Right lobe of liver (tissue), 6 donors: ENCODE data around the gene GUCD1. TPM values are rescaled to one million over a fixed set of nuclear protein-coding genes. Genes with fewer than 3 reads are reported as not detected.

Source experiments
- ATAC-seq, 4 donors: fragments of 200-7000 bp; cut with Tn5 transposase; one replicate each; pipeline ENCODE4 v1.9.1; 2020; ENCODE audit warnings: mild to moderate bottlenecking in 4 of 4, moderate library complexity in 4 of 4
- DNase-seq, 3 donors: peaks; one replicate each; pipeline ENCODE4 v3.0.0-alpha.2; 2020
- H3K27ac ChIP-seq, 3 donors: fragments of 200-600 bp; one replicate each; pipeline ENCODE4 v1.8.0; 2022
- H3K27me3 ChIP-seq, 2 donors: fragments of 200-600 bp; one replicate each; pipeline ENCODE4 v1.8.0; 2022
- H3K36me3 ChIP-seq, 4 donors: fragments of 200-600 bp; sonication (generic) in 1 of 4; one replicate each; pipeline versions ENCODE4 v1.5.1 to v1.8.0; 2017 to 2022; ENCODE audit warnings: control low read depth in 1 of 4
- H3K4me1 ChIP-seq, 4 donors: fragments of 200-600 bp; sonication (generic) in 1 of 4; one replicate each; pipeline versions ENCODE4 v1.5.1 to v1.8.0; 2017 to 2022; ENCODE audit warnings: control low read depth in 1 of 4
- H3K4me3 ChIP-seq, 3 donors: fragments of 200-600 bp; one replicate each; pipeline ENCODE4 v1.8.0; 2022
- H3K9me3 ChIP-seq, 4 donors: fragments of 200-600 bp; sonication (generic) in 1 of 4; one replicate each; pipeline versions ENCODE4 v1.5.1 to v1.8.0; 2017 to 2022; ENCODE audit warnings: control low read depth in 1 of 4
- CTCF ChIP-seq, 4 donors: fragments of 200-600 bp in 3 of 4; fragments of 450-650 bp in 1 of 4; IDR thresholded peaks; one replicate each; pipeline versions ENCODE4 v1.5.1 to v1.8.0; 2016 to 2022; ENCODE audit warnings: antibody characterized with exemption in 4 of 4, mild to moderate bottlenecking in 2 of 4
- POLR2A ChIP-seq: fragments of 450-650 bp; IDR thresholded peaks from one replicate; pipeline ENCODE4 v1.6.1; 2017; ENCODE audit warnings: antibody characterized with exemption, mild to moderate bottlenecking
- WGBS: methylation state at CpG from one replicate; pipeline ENCODE4 v1.1.6; 2018; ENCODE audit warnings: low coverage, low lambda C conversion rate; ENCODE audit not compliant: insufficient coverage; ENCODE audit errors: missing lambda C conversion rate; 5-methylcytosine and 5-hydroxymethylcytosine counted together
- intact Hi-C, 2 donors: fragments of 100-400 bp; cut with DNase I; formaldehyde crosslinking; loops; one replicate each; pipeline versions ENCODE4 v1.11.2 to v1.14.1; 2022
- total RNA-seq, 6 experiments: library from RNA; depleted of rRNA in 2 of 6; stranded (reverse); fragments of >200 nt in 2 of 6; fragmentation: NEBNext Ultra II Directional in 3 of 6; extraction: Animal tissue kit (Norgen Biotek cat#: 25700) in 3 of 6; gene quantifications; one replicate each; pipeline versions ENCODE4 v1.1.0 to v1.2.4, GENCODE V29; 2016 to 2023
- donor health status: DM: no; HTN: yes; CAD: no.
- donor health status: DM: no; HTN: no; CAD: no.
- donor health status: DM: no; HTN: no; CAD: no.
- donor health status: DM: no; HTN: yes; CAD: no.
- donor health status: DM: no; HTN: yes; CAD: no.

The GUCD1 gene
- total RNA-seq, 6 experiments from 2014 or later = 94.0 to 281 (median 213) TPM

- Histone ChIP-seq H3K36me3 (peaks cover 0 to 37% (median 14%) of the 10 kb centered on the region in 4 donors), H3K27me3 (no peaks in the 10 kb centered on the region), H3K9me3 (no peaks in the 10 kb centered on the region), H3K27ac (peak overlapping the region in 1 of 3 donors; percentile 78), H3K4me3 (no peak overlapping the region), H3K4me1 (peaks cover 0 to 99% (median 44%) of the 10 kb centered on the region in 4 donors)
- intact Hi-C loops = no loop called here
- no peak for DNase-seq
- ATAC-seq = no peak
- WGBS = 71% methylated on average over 1 of the region's 1 CpG
- TF ChIP-seq CTCF (IDR thresholded peaks at IDR 0.05) (no peak), POLR2A (no peak)
Measured at GRCh38 chr22:24502541-24502940, 52.4 kb downstream of the GUCD1 start.

- no peaks in the 10 kb centered on the region for H3K9me3 ChIP-seq
- H3K4me1 ChIP-seq = peaks cover 0 to 99% (median 40%) of the 10 kb centered on the region in 4 donors
- no peak overlapping the region for H3K4me3 ChIP-seq
- intact Hi-C loops = no loop called here
- H3K27me3 ChIP-seq = no peaks in the 10 kb centered on the region
- no peak for DNase-seq
- no peak for ATAC-seq
- H3K36me3 ChIP-seq = peaks cover 0 to 37% (median 14%) of the 10 kb centered on the region in 4 donors
- peak overlapping the region in 2 of 3 donors; percentile 11 to 78 for H3K27ac ChIP-seq
- 53% methylated on average over 4 of the region's 7 CpGs for WGBS
- TF ChIP-seq POLR2A (no peak), CTCF (IDR thresholded peaks at IDR 0.05) (no peak)
Measured at GRCh38 chr22:24502034-24502433, 52.9 kb downstream of the GUCD1 start.

- ATAC-seq (no peak), DNase-seq (peak in 1 of 3 donors; percentile 48)
- Histone ChIP-seq H3K4me3 (no peak overlapping the region), H3K9me3 (no peaks in the 10 kb centered on the region), H3K27ac (peak overlapping the region in 2 of 3 donors; percentile 83 to 90), H3K36me3 (peaks cover 0 to 37% (median 14%) of the 10 kb centered on the region in 4 donors), H3K4me1 (peaks cover 0 to 93% (median 37%) of the 10 kb centered on the region in 4 donors), H3K27me3 (no peaks in the 10 kb centered on the region)
- TF ChIP-seq CTCF (IDR thresholded peaks at IDR 0.05) = no peak
- no peak for TF ChIP-seq POLR2A
- WGBS = 47% methylated on average over 6 of the region's 8 CpGs
- intact Hi-C loops = no loop called here
Measured at GRCh38 chr22:24501301-24502005, 53.5 kb downstream of the GUCD1 start.

GRCh38 chr22:24500277-24500820 is 54.6 kb downstream of the GUCD1 start:
- TF ChIP-seq POLR2A (no peak), CTCF (IDR thresholded peaks at IDR 0.05) (peak in 1 of 4 donors; percentile 16)
- Histone ChIP-seq H3K9me3 (no peaks in the 10 kb centered on the region), H3K27me3 (no peaks in the 10 kb centered on the region), H3K4me3 (peak overlapping the region in 2 of 3 donors; percentile 22), H3K4me1 (peaks cover 0 to 82% (median 31%) of the 10 kb centered on the region in 4 donors), H3K27ac (peak overlapping the region in 2 of 3 donors; percentile 83 to 90), H3K36me3 (peaks cover 0 to 37% (median 14%) of the 10 kb centered on the region in 4 donors)
- 24% methylated on average over 13 of the region's 16 CpGs for WGBS
- ATAC-seq (peak; percentile 56 to 76 (median 62)), DNase-seq (peak; percentile 80 to 89 (median 86))
- intact Hi-C loops = no loop called here
